ENCODE measurements around the gene TRIM32.

- TF ChIP-seq CTCF (IDR thresholded peaks at IDR 0.05) = no peak
- no peak for TF ChIP-seq USF2 (CRISPR knock-in tag; IDR thresholded peaks at IDR 0.05)
- TF ChIP-seq ZNF317 (CRISPR knock-in tag; IDR thresholded peaks at IDR 0.05; ENCODE audit: borderline replicate concordance, low read depth) = no peak
Observed at GRCh38 chr9:116705531-116705930, 18.4 kb downstream of the TRIM32 start.

Data from WTC11 (cell line).